Measurements from ENCODE around the gene TIA1.

- TF ChIP-seq POLR2A (IDR thresholded peaks at IDR 0.05) (no peak), CTCF (IDR thresholded peaks at IDR 0.05) (no peak)
Measured at GRCh38 chr2:70233926-70234325, 14.5 kb downstream of the TIA1 start.

Data from ovary (tissue), 3 donors.